ENCODE results near the gene HAAO.

HAAO gene

GRCh38 chr2:42762823-42763804 lies 29.3 kb downstream of the HAAO start:
- H3K4me1 ChIP-seq (ENCODE audit: control insufficient read depth, insufficient read depth, low read length), result no peaks in the 10 kb centered on the region

GRCh38 chr2:42762155-42762554 lies 30.2 kb downstream of the HAAO start:
- Histone ChIP-seq H3K36me3 (ENCODE audit: control insufficient read depth, insufficient read depth, low read length, severe bottlenecking) (no peaks in the 10 kb centered on the region), H3K9ac (ENCODE audit: low read length) (no peak overlapping the region), H3K4me3 (ENCODE audit: low read length) (no peak overlapping the region), H3K4me1 (ENCODE audit: control insufficient read depth, insufficient read depth, low read length) (no peaks in the 10 kb centered on the region), H3K9me3 (ENCODE audit: control insufficient read depth, low read length) (no peaks in the 10 kb centered on the region), H3K27me3 (replicated peaks; ENCODE audit: control insufficient read depth, insufficient read depth, low read length) (no peaks in the 10 kb centered on the region)
- no peak for DNase-seq (ENCODE audit: low read depth)

More at GRCh38 chr2:42762823-42763804, 29.3 kb downstream of the HAAO start:
- Histone ChIP-seq H3K9me3 (ENCODE audit: control insufficient read depth, low read length) (no peaks in the 10 kb centered on the region), H3K9ac (ENCODE audit: low read length) (no peak overlapping the region), H3K4me3 (ENCODE audit: low read length) (no peak overlapping the region), H3K36me3 (ENCODE audit: control insufficient read depth, insufficient read depth, low read length, severe bottlenecking) (no peaks in the 10 kb centered on the region), H3K27me3 (replicated peaks; ENCODE audit: control insufficient read depth, insufficient read depth, low read length) (no peaks in the 10 kb centered on the region)
- no peak for DNase-seq (ENCODE audit: low read depth)

GRCh38 chr2:42761554-42761953 lies 30.8 kb downstream of the HAAO start:
- Histone ChIP-seq H3K36me3 (ENCODE audit: control insufficient read depth, insufficient read depth, low read length, severe bottlenecking) (no peaks in the 10 kb centered on the region), H3K9ac (ENCODE audit: low read length) (no peak overlapping the region), H3K4me3 (ENCODE audit: low read length) (no peak overlapping the region), H3K4me1 (ENCODE audit: control insufficient read depth, insufficient read depth, low read length) (no peaks in the 10 kb centered on the region), H3K27me3 (replicated peaks; ENCODE audit: control insufficient read depth, insufficient read depth, low read length) (no peaks in the 10 kb centered on the region), H3K9me3 (ENCODE audit: control insufficient read depth, low read length) (no peaks in the 10 kb centered on the region)
- DNase-seq (ENCODE audit: low read depth), result no peak

DNA sequence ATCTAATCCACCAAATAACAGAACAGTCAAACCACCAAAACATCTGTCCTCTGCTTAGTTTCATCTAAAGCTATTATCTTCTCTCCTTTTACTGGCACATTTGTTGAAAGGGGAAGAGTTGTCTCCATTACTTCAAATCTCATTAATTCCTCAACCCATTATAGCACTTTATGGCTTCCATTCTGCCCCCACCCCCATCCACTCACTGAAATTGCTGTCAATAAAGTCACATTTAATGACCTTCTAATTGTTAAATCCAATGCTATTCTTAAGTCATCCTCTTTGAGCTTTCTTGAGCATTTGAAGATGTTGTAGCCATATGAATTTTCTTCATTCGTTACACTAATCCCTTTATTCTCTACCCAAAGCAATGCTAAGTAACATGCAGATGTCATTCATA lies 33.6 kb downstream of the HAAO start:
- H3K9me3 ChIP-seq (ENCODE audit: control insufficient read depth, low read length), result no peaks in the 10 kb centered on the region
- no peak for DNase-seq (ENCODE audit: low read depth)
- peaks cover 20% of the 10 kb centered on the region for H3K4me1 ChIP-seq (ENCODE audit: control insufficient read depth, insufficient read depth, low read length)
- H3K27me3 ChIP-seq (replicated peaks; ENCODE audit: control insufficient read depth, insufficient read depth, low read length), result no peaks in the 10 kb centered on the region
- no peaks in the 10 kb centered on the region for H3K36me3 ChIP-seq (ENCODE audit: control insufficient read depth, insufficient read depth, low read length, severe bottlenecking)
- H3K4me3 ChIP-seq (ENCODE audit: low read length), result no peak overlapping the region
- H3K9ac ChIP-seq (ENCODE audit: low read length), result no peak overlapping the region

- Histone ChIP-seq H3K36me3 (ENCODE audit: control insufficient read depth, insufficient read depth, low read length, severe bottlenecking) (no peaks in the 10 kb centered on the region), H3K9me3 (ENCODE audit: control insufficient read depth, low read length) (no peaks in the 10 kb centered on the region), H3K4me1 (ENCODE audit: control insufficient read depth, insufficient read depth, low read length) (peaks cover 22% of the 10 kb centered on the region), H3K27me3 (replicated peaks; ENCODE audit: control insufficient read depth, insufficient read depth, low read length) (no peaks in the 10 kb centered on the region), H3K4me3 (ENCODE audit: low read length) (no peak overlapping the region), H3K9ac (ENCODE audit: low read length) (no peak overlapping the region)
- no peak for DNase-seq (ENCODE audit: low read depth)
Measured at GRCh38 chr2:42757981-42758740, 34.2 kb downstream of the HAAO start.

DNA sequence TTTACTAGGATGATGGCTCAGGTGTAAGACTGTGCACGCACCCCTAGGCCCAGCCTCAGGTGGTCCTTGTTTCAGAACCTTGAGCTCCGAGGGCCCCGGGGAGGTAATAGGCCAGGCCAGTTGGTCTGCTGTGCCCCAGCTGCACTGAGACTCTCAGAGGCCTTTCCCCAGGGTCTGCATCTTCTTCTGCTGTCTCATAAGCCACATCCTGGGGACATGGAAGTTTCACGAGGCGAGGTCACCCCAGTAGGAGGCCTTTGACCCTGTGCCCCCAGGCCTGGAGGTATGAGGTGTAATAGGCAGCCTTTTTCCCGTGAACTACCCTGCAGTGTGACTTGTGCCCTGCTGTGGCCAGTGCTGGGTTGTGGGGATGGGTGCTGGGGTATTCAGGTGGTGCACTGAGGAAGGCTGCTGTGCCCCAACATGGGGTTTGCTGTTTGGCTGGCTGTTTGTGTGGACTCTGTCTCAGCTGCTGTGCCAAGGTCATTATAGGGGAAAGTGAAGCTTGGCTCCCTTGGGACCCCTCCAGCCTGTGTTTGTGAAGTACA lies 35.3 kb downstream of the HAAO start:
- Histone ChIP-seq H3K36me3 (ENCODE audit: control insufficient read depth, insufficient read depth, low read length, severe bottlenecking) (no peaks in the 10 kb centered on the region), H3K9ac (ENCODE audit: low read length) (no peak overlapping the region), H3K4me3 (ENCODE audit: low read length) (no peak overlapping the region), H3K9me3 (ENCODE audit: control insufficient read depth, low read length) (no peaks in the 10 kb centered on the region), H3K4me1 (ENCODE audit: control insufficient read depth, insufficient read depth, low read length) (peaks cover 22% of the 10 kb centered on the region), H3K27me3 (replicated peaks; ENCODE audit: control insufficient read depth, insufficient read depth, low read length) (no peaks in the 10 kb centered on the region)
- no peak for DNase-seq (ENCODE audit: low read depth)

GRCh38 chr2:42756150-42756775 lies 36.1 kb downstream of the HAAO start:
- H3K27me3 ChIP-seq (replicated peaks; ENCODE audit: control insufficient read depth, insufficient read depth, low read length), result no peaks in the 10 kb centered on the region
- no peak overlapping the region for H3K4me3 ChIP-seq (ENCODE audit: low read length)
- H3K4me1 ChIP-seq (ENCODE audit: control insufficient read depth, insufficient read depth, low read length), result peaks cover 22% of the 10 kb centered on the region
- H3K9ac ChIP-seq (ENCODE audit: low read length), result no peak overlapping the region
- H3K36me3 ChIP-seq (ENCODE audit: control insufficient read depth, insufficient read depth, low read length, severe bottlenecking), result no peaks in the 10 kb centered on the region
- no peaks in the 10 kb centered on the region for H3K9me3 ChIP-seq (ENCODE audit: control insufficient read depth, low read length)
- no peak for DNase-seq (ENCODE audit: low read depth)

DNA sequence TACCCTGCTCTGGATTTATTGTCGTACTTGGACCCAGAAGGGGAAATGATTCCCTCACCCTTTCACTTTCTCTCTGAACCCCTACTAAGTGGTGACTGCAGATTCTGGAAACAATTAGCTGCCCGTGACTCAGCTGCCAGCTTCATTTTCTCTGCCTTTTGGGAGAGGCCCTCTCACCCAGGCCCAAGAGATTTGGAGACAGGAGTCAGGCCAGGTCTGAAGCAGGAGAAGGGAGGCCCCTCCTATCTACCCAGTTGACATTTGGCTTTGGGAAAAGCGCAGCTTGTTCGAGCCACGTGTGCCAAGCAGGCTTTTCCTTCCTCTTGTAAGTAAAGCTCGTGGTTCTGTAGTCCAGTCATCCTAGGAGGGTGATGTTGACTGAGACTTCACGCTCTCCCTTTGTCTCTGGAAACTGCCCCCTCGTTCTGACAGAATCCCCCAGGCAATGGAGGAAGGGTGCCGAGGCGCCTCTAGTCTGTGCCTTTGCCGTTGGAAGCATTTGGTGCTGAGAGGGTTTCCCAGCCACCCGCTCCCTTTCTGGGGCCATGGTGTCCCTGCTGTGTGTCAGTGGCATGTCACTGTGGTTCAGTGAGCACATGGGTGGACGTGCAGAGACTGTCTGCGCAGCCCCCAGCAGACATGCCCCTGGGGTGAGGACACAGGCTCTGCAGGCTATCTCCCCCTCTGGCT lies 37.0 kb downstream of the HAAO start:
- peak; percentile 58 for DNase-seq (ENCODE audit: low read depth)
- Histone ChIP-seq H3K9ac (ENCODE audit: low read length) (no peak overlapping the region), H3K27me3 (replicated peaks; ENCODE audit: control insufficient read depth, insufficient read depth, low read length) (no peaks in the 10 kb centered on the region), H3K4me3 (ENCODE audit: low read length) (no peak overlapping the region), H3K4me1 (ENCODE audit: control insufficient read depth, insufficient read depth, low read length) (peaks cover 22% of the 10 kb centered on the region), H3K9me3 (ENCODE audit: control insufficient read depth, low read length) (no peaks in the 10 kb centered on the region), H3K36me3 (ENCODE audit: control insufficient read depth, insufficient read depth, low read length, severe bottlenecking) (no peaks in the 10 kb centered on the region)

DNA sequence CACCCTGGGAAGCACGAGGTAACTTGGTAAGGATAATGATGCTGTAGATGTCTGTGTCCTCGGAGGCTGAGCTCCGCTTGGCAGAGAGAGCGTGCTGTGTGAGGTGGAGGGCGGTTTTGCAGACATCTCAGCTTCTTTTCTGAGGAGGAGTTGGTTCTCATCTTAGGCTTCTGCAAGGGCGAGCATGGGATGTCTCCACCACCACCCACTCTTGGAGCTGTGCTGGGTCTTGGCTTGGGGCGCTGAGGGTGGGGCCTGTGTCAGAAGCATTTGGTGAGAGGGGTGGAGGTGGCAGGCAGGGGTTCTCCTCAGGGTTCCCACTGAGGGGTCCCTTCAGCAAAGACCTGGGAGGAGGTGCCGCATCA lies 37.6 kb downstream of the HAAO start:
- H3K4me1 ChIP-seq (ENCODE audit: control insufficient read depth, insufficient read depth, low read length), result peaks cover 22% of the 10 kb centered on the region
- H3K9me3 ChIP-seq (ENCODE audit: control insufficient read depth, low read length), result no peaks in the 10 kb centered on the region
- DNase-seq (ENCODE audit: low read depth), result no peak
- no peak overlapping the region for H3K9ac ChIP-seq (ENCODE audit: low read length)
- no peaks in the 10 kb centered on the region for H3K27me3 ChIP-seq (replicated peaks; ENCODE audit: control insufficient read depth, insufficient read depth, low read length)
- H3K4me3 ChIP-seq (ENCODE audit: low read length), result no peak overlapping the region
- no peaks in the 10 kb centered on the region for H3K36me3 ChIP-seq (ENCODE audit: control insufficient read depth, insufficient read depth, low read length, severe bottlenecking)

DNA sequence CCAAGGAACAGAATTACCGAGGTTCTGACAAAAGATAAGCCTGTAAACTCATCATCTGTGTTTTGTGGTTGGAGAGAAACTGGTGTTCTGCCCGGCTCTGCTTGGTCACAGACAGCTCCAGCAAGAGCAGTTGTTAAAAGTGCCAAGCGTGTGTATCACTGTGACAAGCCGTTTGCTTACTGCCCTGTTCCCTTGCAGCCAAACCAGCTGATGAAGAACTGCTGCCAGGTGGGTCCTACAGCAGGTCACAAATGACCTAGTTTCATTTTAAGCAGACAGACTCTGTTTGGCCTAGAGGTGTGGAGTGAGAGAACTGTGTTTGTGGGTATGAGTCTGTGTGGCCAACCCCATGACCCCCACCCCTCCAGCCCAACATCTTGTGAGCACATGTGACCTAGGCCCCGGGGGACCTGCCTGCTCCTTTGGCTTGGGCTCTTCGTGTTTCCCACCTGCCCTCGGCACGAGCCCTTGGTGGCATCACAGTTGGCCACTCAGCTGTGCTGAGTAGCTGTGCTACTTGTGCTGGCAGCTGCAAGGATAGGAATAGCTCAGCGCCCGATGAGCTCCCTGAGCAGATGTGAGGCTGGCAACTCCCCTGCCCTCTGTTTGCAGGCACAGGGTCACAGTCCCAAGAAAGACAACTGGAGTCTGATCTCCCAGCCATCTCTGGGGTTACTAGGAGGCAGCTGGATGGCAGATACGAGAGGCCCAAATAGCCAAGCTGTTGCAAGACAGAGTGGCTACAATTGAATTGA lies 38.2 kb downstream of the HAAO start:
- Histone ChIP-seq H3K4me3 (ENCODE audit: low read length) (no peak overlapping the region), H3K27me3 (replicated peaks; ENCODE audit: control insufficient read depth, insufficient read depth, low read length) (no peaks in the 10 kb centered on the region), H3K36me3 (ENCODE audit: control insufficient read depth, insufficient read depth, low read length, severe bottlenecking) (no peaks in the 10 kb centered on the region), H3K4me1 (ENCODE audit: control insufficient read depth, insufficient read depth, low read length) (peaks cover 22% of the 10 kb centered on the region), H3K9ac (ENCODE audit: low read length) (no peak overlapping the region), H3K9me3 (ENCODE audit: control insufficient read depth, low read length) (no peaks in the 10 kb centered on the region)
- no peak for DNase-seq (ENCODE audit: low read depth)

Data from adipocyte (in vitro differentiated cells).